HuH-7 (cell line): ENCODE data around the gene KIFC1.
"Not testable (repeated sequence)": the region's sequence is repeated elsewhere in the genome, so short reads cannot be mapped to it uniquely, and the experiment has no call there.

ENCODE experiments used
- DNase-seq: peaks from one replicate; pipeline ENCODE4 v3.0.0; 2011; ENCODE audit warnings: low spot score

The KIFC1 gene, protein sequence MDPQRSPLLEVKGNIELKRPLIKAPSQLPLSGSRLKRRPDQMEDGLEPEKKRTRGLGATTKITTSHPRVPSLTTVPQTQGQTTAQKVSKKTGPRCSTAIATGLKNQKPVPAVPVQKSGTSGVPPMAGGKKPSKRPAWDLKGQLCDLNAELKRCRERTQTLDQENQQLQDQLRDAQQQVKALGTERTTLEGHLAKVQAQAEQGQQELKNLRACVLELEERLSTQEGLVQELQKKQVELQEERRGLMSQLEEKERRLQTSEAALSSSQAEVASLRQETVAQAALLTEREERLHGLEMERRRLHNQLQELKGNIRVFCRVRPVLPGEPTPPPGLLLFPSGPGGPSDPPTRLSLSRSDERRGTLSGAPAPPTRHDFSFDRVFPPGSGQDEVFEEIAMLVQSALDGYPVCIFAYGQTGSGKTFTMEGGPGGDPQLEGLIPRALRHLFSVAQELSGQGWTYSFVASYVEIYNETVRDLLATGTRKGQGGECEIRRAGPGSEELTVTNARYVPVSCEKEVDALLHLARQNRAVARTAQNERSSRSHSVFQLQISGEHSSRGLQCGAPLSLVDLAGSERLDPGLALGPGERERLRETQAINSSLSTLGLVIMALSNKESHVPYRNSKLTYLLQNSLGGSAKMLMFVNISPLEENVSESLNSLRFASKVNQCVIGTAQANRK

DNA sequence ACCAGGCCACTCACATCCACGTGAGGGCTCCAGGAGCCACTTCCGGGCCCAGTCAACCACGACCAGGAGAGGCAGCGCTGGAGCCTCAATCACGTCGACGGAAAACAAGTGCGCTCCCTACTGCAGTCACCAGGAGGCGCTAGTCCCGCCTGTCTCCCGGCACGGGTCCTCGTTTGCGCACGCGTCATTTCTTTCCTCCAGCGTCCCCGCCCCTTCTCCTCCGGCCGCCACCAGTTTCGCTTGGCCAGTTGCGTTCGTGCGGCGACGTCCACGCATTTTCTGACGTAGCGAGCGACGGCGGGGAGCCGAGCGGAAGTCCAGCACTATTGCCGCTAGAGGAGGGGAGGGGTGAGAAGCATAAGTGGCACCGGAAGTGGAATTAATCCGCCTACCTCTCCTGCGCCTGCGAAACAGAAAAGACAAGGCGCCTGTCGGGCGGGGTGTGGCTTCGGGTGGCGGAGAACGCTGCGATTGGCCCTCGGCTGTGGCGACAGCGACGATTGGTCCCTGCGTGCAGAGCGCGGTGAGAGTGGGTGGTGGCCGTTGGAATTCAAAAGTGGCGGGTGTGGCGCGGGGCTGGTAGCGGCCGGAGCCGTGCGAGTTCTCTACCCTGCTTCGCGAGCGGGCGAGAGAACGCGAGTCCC, at the start of gene KIFC1:
Gene KIFC1 (plus strand): TSS at position 546 of the 644 bp plus-strand sequence. CDS start 163 bp downstream, outside the sequence.
- peak; percentile 82 for DNase-seq

DNA sequence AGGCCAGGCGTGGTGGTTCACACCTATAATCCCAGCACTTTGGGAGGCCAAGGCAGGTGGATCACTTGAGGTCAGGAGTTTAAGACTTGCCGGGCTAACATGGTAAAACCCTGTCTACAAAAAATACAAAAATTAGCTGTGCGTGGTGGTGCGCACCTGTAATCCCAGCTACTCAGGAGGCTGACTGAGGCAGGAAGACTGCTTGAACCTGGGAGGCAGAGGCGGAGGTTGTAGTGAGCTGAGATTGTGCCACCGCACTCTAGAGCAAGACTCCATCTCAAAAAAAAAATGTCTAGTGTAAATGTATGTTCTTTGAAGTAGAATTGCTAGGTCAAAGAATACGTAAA, 48.0 kb upstream of the KIFC1 start:
- not testable (repeated sequence) for DNase-seq

DNA sequence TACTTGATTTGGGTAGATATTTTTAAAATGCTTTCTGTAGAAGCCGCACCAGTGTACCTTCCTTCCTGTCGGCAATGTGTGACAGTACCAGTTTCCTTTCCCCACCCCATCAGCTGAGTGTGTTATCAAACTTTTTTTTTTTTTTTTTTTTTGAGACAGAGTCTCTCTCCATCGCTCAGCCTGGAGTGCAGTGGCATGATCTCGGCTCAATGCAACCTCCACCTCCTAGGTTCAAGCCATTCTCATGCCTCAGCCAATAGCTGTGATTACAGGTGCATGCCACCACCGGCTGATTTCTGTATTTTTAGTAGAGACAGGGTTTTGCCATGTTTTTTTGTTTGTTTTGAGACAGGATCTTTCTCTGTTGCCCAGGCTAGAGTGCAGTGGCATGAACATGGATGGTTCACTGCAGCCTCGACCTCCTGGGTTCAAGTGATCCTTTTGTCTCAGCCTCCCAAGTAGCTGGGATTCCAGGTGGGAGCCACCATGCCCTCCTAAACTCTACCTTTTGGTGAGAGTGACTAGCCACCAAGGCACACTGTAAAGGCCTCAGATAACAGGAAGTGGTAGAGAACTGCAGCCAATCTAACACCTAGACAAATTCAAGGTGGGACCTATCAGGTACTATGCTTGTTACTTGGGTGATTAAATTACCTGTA, 47.5 kb upstream of the KIFC1 start:
- DNase-seq = no peak

DNA sequence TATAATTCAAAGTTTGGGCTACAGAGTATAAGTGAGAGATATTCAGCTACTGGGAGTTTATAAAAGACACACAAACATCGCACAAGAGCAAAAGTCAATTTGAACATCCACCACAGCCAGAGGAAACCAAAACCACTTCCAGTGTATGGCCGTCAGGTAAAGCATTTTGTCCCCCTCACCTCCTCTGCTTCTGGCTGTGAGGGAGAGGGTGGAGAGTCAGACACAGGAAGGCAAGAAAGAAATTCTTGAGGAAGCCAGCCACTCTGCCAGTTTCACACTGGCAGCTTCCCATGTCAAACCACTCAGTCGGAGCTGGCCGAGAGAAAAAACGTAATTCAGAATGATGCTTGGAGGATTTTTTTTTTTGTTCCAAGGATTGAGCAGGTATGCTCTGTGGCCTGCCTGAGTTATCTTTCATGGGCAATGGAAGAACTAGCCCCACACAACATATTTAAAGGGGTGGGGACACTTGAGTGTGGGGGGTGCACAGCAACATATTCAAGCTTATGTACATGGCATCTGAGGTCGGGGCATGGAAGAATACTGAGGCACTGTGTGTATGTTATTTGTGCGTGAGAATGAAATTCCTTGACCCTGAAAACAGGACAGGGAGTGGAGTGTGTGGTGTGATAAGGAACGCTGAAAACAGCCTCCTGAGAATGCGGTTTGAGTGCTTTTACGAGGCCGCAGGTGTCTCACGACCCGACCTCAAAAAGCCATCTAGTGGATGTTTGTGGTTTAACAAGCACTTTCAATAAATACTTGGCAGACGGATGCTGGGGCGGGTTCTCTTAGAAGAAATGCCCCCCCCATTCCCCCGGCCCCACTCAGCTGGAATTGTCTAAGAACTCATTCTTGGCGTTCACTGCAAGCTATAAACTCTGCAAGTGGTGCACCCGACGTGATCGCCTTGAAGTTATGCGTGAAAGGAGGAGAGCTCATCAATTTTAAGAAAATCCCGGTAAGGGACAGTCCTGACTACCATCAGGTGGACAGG, 46.6 kb upstream of the KIFC1 start:
- DNase-seq = peak; percentile 25

DNA sequence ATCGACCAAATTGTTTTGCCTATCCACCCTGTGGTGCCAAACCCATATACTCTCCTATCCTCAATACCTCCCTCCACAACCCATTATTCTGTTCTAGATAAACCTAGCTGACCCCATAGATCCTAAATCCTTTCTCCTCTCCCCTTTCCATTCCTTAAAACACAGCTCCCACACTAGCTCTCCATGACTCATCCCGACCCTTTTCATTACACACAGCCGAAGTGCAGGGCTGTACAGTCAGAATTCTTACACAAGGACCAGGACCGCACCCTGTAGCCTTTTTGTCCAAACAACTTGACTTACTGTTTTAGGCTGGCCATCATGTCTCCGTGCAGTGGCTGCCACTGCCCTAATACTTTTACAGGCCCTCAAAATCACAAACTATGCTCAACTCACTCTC, 44.7 kb upstream of the KIFC1 start:
- not testable (repeated sequence) for DNase-seq

DNA sequence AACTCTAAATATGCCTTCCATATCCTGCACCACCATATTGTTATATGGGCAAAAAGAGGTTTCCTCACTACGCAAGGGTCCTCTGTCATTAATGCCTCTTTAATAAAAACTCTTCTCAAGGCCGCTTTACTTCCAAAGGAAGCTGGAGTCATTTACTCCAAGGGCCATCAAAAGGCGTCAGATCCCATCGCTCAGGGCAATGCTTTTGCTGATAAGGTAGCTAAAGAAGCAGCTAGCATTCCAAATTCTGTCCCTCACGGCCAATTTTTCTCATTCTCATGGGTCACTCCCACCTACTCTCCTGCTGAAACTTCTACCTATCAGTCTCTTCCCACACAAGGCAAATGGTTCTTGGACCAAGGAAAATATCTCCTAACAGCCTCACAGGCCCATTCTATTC, 43.8 kb upstream of the KIFC1 start:
- no peak for DNase-seq

DNA sequence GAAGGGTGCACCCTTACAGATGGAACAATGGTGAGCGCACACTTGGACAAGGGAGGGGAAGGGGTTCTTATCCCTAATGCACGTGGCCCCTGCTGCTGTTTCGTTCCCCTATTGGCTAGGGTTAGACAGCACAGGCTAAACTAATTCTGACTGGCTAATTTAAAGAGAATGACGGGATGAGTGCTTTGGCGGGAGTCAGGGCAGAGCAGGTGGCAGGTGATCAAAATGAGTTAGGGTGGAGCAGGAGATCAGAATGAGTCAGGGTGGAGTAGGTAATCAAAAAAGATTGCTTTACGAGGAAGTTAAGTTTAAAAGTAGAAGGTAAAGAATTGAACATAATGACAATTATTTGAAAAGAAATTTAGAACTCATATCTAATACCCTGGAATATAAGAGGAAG, 35.8 kb upstream of the KIFC1 start:
- not testable (repeated sequence) for DNase-seq

DNA sequence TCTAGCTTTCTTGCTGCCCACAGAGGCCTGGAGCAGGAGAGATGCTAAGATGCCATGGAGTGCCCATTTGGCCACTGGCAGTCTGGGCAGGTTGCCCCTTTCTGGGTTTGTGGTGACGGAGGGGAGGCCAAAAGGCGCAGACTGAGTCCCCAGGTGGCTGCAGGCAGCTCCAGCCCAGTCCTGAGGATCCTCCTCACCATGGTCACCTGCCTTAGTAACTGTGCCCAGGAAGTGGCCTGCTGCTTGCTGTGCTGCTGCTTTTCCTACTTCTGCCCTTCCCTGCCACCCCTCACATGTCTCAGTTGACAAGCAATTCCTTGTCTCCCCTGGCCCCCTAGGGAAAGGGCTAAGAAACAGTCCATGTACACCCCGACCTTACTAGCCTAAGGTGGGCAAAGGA, 35.3 kb upstream of the KIFC1 start:
- DNase-seq = no peak

DNA sequence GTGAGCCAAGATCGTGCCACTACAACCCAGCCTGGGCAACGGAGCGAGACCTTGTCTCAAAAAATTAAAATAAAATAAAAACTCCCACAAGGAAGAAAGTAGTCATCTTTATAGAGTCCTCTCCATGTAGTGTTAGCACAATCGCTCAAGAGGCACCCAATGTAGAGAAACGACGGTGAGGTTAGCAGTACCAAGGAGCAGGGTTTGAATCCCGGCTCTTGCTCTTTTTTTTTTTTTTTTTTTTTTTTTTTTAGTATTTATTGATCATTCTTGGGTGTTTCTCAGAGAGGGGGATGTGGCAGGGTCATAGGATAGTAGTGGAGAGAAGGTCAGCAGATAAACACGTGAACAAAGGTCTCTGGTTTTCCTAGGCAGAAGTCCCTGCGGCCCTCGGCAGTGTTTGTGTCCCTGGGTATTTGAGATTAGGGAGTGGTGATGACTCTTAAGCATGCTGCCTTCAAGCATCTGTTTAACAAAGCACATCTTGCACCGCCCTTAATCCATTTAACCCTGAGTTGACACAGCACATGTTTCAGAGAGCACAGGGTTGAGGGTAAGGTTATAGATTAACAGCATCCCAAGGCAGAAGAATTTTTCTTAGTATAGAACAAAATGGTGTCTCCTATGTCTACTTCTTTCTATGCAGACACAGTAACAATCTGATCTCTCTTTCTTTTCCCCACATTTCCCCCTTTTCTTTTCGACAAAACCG, 34.3 kb upstream of the KIFC1 start:
- DNase-seq = not testable (repeated sequence)

DNA sequence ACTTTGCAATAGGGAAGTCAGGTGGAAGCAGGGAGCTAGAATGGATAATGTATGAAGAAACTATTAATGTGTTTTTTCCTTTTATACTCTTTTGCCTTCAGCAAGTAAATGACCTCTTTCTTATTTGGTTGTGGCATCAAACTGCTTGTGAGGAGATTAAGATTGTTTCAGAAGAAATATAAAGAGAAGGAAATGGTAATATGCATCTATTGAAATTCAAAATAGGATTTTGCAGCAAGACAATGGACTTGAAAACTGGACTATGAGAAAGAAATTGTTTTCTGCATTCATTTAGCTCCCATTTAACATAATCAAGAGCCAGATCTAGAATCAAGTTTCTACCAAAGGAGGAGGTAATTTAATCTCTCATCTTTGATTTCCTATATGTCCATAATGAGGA, 32.3 kb upstream of the KIFC1 start:
- no peak for DNase-seq

DNA sequence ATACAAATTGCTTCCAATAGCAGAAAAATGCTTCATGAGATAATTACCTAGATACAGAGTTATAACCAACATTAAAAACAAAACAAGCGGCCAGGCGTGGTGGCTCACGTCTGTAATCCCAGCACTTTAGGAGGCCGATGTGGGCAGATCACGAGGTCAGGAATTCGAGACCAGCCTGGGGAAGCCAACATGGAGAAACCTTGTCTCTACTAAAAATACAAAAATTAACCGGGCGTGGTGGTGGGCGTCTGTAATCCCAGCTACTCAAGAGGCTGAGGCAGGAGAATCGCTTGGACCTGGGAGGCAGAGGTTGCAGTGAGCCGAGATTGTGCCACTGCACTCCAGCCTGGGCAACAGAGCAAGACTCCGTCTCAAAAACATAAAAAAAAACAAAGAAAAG, 28.1 kb upstream of the KIFC1 start:
- DNase-seq = not testable (repeated sequence)

DNA sequence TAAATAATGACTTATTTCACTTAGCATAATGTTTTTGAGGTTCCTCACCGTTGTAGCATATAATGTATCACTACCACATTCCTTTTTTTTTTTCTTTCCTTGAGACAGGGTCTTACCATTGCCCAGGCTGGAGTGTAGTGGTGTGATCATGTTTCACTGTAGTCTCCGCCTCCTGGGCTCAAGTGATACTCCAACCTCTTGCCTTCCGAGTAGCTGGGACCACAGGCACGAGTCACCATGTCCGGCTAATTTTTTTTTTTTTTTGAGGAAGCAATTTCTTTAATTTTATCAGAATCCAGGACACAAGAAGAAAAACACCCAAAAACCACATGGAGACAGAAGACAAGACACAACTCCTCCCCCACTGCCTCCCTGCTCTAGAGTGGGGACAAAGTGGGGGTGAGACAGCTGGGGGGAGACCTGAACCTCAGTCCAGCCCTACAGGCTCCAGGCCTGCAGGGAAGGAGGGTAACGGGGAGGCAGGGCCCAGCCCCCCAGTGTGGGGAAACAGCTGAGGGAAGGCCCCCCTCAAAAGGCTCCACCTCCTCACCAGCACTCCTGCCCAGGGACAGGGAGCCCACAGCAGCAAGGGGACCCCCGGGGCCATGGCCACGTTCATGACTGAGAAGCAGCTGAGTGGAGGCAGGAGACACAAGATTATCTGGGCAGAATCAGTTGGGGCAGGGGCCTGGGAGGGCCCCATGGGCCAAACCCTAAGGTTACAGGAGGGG, 27.0 kb upstream of the KIFC1 start:
- not testable (repeated sequence) for DNase-seq

DNA sequence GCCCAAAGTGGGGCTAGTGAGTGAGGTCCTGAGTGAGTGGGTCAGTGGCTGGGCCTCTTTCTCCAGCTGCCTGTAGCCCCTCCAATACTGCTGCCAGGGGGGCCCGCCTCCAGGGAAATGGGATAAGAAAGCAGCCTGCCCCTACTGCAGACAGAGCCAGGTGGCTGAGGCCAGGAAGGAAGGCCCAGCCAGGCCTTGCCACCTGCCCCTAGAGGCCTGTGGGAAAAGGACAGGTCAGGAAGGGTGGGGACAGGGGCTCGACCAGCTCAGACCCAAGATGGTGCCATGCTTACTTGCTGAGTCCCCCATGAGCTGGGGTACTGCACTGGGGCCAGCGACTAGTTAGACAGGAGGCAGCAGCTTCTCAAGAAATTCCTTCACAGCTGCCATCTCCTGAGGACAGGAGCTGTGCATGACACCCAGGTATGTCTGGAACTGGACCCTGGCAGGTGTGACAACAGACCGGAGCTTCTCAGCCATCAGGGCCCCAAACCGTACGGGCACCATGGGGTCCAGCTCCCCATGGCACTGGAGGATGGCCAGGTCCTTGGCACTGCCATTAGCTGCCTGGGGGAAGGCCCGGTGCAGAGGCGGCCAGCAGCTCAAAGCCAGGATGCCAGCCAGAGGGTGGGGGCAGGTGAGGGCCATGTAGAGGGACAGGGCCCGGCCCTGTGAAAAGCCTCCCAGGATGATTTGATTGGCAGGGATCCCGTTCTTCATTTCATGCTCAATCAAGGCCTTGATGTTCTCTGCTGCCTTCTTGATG, 26.2 kb upstream of the KIFC1 start:
- not testable (repeated sequence) for DNase-seq

DNA sequence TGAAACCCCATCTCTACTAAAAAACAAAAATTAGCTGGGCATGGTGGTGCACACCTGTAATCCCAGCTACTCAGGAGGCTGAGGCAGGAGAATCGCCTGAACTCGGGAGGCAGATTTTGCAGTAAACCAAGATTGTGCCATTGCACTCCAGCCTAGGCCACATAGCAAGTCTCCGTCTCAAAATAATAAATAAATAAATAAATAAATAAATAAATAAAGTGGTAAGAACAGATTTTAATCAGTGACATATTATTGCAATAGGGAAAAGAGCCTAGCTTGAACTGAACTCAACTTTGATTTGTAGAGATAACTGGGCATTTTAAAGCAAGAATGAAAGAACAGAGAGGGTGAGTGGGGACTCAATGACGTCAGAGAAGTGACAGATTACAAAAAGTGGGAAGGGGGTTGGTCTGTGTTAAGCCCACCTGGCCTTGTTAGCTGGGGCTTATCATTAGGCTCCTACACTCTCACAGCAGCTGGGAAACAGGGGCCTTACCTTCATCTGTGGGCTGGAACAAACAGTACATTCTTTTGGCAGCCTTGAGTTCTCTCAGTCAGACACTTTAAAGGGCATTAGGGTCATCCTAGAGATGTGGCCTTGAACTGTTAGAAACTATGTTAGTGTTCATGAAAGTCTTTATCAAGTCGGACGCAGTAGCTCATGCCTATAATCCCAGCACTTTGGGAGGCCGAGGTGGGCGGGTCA, 24.5 kb upstream of the KIFC1 start:
- DNase-seq = no peak

DNA sequence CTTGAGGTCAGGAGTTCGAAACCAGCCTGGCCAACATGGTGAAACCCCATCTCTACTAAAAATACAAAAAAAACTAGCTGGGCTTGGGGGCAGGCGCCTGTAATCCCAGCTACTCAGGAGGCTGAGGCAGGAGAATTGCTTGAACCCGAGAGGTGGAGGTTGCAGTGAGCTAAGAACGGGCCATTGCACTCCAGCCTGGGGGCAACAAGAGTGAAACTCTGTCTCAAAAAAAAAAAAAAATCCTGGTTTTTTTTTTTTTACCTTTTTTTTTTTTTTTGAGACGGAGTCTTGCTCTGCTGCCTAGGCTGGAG, 24.0 kb upstream of the KIFC1 start:
- not testable (repeated sequence) for DNase-seq

DNA sequence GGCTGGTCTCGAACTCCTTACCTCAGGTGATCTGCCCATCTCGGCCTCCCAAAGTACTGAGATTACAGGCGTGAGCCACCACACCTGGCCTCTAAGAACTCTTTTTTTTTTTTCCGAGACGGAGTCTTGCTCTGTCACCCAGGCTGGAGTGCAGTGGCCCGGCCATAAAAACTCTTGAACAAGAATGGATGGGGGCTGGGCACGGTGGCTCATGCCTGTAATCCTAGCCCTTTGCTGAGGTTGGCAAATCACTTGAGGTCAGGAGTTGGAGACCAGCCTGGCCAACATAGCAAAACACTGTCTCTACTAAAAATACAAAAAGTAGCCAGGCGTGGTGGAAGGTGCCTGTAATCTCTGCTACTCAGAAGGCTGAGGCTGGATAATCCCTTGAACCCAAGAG, 19.7 kb upstream of the KIFC1 start:
- DNase-seq = not testable (repeated sequence)

DNA sequence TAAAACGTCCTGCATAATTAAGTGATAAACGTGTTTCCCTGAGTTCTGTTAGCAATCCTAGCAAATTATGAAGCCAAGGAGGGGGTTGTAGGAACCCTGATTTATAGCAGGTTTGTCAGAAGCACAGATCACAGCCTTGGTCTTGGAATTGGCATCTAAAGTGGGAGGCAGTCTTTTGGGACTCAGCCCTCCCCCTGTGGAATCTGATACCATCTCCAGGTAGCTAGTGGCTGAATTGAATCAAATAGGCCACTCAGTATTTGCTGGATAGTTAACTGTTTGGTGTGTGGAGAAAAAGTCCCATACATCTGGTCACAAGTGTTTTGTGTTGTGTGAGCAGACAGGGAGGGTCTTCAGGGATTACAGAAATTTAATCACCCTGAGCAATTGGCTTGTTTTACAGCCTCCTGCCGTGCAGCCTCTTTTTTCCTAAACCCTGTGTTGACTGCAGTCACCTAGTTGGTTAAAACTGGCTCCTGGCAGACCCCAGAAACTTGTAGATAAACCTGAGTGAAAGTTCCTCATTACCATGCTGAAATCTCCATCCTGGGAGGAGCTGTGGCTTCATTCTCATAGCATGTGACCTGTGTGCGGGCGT, 19.0 kb upstream of the KIFC1 start:
- no peak for DNase-seq
